ENCODE data around the gene LMOD2.
"Not testable (repeated sequence)": the region's sequence is repeated elsewhere in the genome, so short reads cannot be mapped to it uniquely, and the experiment has no call there.

LMOD2 gene

DNA sequence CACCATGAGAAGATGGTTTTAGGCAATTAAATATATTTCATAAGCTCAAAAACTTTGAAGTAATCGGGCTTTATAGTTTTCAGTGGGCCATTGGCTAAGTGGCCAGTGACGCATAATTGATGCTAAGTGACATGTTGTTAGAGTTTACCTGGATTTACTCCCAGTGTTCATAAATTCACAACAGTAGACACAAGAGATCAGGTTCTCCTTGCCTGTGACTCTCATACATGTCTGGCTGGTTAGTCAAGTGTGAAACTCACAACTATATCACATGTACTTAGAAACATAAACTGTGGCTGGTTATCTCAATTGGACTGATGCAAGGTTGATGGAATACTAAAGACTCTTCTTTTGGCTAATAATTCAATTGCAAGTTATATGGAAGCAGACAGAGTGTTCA is 27.8 kb upstream of the LMOD2 start:
- no peak for DNase-seq
- Histone ChIP-seq H3K4me1 (peaks cover 4% of the 10 kb centered on the region; the same call in 1 of the 2 replicates), H3K36me3 (no peaks in the 10 kb centered on the region), H3K4me3 (ENCODE audit: low read depth, low read length) (no peak overlapping the region), H3K27me3 (no peaks in the 10 kb centered on the region), H3K9me3 (no peaks in the 10 kb centered on the region)
- TF ChIP-seq, protein P1, sequence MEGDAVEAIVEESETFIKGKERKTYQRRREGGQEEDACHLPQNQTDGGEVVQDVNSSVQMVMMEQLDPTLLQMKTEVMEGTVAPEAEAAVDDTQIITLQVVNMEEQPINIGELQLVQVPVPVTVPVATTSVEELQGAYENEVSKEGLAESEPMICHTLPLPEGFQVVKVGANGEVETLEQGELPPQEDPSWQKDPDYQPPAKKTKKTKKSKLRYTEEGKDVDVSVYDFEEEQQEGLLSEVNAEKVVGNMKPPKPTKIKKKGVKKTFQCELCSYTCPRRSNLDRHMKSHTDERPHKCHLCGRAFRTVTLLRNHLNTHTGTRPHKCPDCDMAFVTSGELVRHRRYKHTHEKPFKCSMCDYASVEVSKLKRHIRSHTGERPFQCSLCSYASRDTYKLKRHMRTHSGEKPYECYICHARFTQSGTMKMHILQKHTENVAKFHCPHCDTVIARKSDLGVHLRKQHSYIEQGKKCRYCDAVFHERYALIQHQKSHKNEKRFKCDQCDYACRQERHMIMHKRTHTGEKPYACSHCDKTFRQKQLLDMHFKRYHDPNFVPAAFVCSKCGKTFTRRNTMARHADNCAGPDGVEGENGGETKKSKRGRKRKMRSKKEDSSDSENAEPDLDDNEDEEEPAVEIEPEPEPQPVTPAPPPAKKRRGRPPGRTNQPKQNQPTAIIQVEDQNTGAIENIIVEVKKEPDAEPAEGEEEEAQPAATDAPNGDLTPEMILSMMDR (IDR thresholded peaks at IDR 0.05; ENCODE audit: low read depth, low read length), result no peak

DNA sequence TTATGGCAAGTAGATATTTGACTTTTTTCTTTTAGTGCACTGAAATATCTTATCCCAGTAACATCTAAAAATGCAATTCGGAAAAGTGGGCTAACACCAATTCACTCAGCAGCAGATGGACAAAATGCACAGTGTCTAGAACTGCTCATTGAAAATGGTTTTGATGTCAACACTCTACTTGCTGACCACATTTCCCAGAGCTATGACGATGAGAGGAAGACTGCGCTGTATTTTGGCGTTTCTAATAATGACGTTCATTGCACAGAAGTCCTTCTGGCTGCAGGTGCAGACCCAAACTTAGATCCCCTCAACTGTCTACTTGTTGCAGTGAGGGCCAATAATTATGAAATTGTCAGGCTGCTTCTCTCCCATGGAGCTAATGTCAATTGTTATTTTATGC is 26.8 kb upstream of the LMOD2 start:
- Histone ChIP-seq H3K9me3 (no peaks in the 10 kb centered on the region), H3K4me1 (peaks cover 4% of the 10 kb centered on the region), H3K36me3 (no peaks in the 10 kb centered on the region), H3K27me3 (no peaks in the 10 kb centered on the region), H3K4me3 (ENCODE audit: low read depth, low read length) (no peak overlapping the region)
- TF ChIP-seq, protein P1 (IDR thresholded peaks at IDR 0.05; ENCODE audit: low read depth, low read length), result no peak
- no peak for DNase-seq

- H3K4me3 ChIP-seq (ENCODE audit: low read depth, low read length), result no peak overlapping the region
Measured at GRCh38 chr7:123629281-123629680, 26.4 kb upstream of the LMOD2 start.

GRCh38 chr7:123632808-123633207 is 22.9 kb upstream of the LMOD2 start:
- no peak for DNase-seq
- H3K27me3 ChIP-seq, result no peaks in the 10 kb centered on the region
- TF ChIP-seq, protein P1 (IDR thresholded peaks at IDR 0.05; ENCODE audit: low read depth, low read length), result no peak
- H3K4me1 ChIP-seq, result peaks cover 4% of the 10 kb centered on the region
- H3K36me3 ChIP-seq, result no peaks in the 10 kb centered on the region
- H3K9me3 ChIP-seq, result no peaks in the 10 kb centered on the region
- H3K4me3 ChIP-seq (ENCODE audit: low read depth, low read length), result no peak overlapping the region

More at GRCh38 chr7:123629281-123629680, 26.4 kb upstream of the LMOD2 start:
- Histone ChIP-seq H3K9me3 (no peaks in the 10 kb centered on the region), H3K27me3 (no peaks in the 10 kb centered on the region), H3K4me1 (peaks cover 4% of the 10 kb centered on the region), H3K36me3 (no peaks in the 10 kb centered on the region)
- no peak for DNase-seq
- TF ChIP-seq, protein P1 (IDR thresholded peaks at IDR 0.05; ENCODE audit: low read depth, low read length), result no peak

GRCh38 chr7:123633553-123633952 is 22.1 kb upstream of the LMOD2 start:
- TF ChIP-seq, protein P1 (IDR thresholded peaks at IDR 0.05; ENCODE audit: low read depth, low read length), result no peak
- no peak for DNase-seq
- H3K4me1 ChIP-seq, result no peaks in the 10 kb centered on the region; the same call in none of the 2 replicates
- H3K9me3 ChIP-seq, result no peaks in the 10 kb centered on the region
- no peaks in the 10 kb centered on the region for H3K36me3 ChIP-seq
- no peak overlapping the region for H3K4me3 ChIP-seq (ENCODE audit: low read depth, low read length)
- H3K27me3 ChIP-seq, result no peaks in the 10 kb centered on the region

DNA sequence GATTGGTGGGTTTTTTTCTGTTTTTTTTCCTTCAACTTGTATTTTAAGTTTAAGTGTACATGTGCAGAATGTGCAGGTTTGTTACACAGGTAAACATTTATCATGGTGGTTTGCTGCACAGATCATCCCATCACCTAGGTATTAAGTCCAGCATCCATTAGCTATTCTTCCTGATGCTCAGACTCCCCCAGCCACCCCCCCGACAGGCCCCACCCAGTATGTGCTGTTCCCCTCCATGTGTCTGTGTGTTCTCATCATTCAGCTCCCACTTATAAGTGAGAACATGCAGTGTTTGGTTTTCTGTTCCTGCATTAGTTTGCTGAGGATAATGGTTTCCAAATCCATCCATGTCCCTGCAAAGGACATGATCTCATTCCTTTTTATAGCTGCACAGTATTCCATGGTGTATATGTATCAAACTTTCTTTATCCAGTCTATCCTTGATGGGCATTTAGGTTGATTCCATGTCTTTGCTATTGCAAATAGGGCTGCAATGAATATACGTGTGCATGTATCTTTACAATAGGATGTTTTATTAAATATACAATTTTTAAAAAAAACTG is 21.6 kb upstream of the LMOD2 start:
- not testable (repeated sequence) for H3K4me1 ChIP-seq; H3K27me3 ChIP-seq; H3K9me3 ChIP-seq; DNase-seq; H3K4me3 ChIP-seq (ENCODE audit: low read depth, low read length); H3K36me3 ChIP-seq
